Forelimb muscle (tissue), 1 donor: ENCODE measurements around the gene SPCS1. TPM values are rescaled to one million over a fixed set of nuclear protein-coding genes. Genes with fewer than 3 reads are reported as not detected.
"Not testable (repeated sequence)": the region's sequence is repeated elsewhere in the genome, so short reads cannot be mapped to it uniquely, and the experiment has no call there.

ENCODE experiments used
- DNase-seq: peaks from one replicate; pipeline ENCODE4 v3.0.0-alpha.2; 2013; ENCODE audit warnings: low read depth
- polyA plus RNA-seq: library from polyadenylated mRNA; unstranded; fragments of 120-200 nt; gene quantifications from one replicate; pipeline ENCODE4 v1.2.1, GENCODE V29; 2013; ENCODE audit not compliant: insufficient read length

Gene SPCS1
- polyA plus RNA-seq, 1 donor: 76.5 TPM

- no peak for DNase-seq
Measured at GRCh38 chr3:52694528-52695189, 11.2 kb upstream of the SPCS1 start.

GRCh38 chr3:52695798-52696671 is 9.9 kb upstream of the SPCS1 start:
- DNase-seq: no peak

DNA sequence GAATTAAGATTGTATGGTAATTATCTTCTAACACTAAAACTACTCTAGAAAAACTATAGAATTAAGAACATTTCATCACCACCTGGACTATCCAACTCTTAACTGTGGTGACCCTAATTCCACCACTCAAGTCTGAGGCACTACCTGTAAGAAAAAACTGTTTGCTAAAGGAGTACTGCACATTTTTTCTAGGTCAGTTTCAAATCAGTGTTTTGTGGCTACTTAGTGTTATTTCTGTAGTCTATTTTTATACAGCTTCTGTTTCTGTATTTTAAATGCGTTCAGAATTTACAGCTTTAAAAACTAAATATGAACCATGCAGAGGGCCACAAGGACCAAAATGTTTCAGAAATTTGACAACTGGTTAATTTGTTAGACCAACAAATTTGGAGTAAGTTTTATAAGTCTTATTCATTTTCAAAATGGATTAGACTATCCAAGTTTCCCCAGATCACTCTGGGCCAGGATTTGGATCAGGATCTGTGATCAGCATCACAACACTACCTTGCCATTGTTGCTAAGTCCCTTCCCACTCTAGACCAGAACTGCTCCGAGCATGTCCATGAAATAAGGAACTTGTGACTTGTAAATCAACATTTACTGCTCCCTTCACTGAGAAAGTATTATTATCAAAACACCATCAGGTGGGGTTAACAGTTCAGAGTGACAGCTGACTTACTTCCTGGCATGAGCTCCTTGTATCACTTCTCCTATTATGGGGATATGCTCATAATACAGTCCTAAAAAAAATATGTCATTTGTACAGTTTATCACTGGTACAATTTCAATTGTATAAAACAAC is 8.9 kb upstream of the SPCS1 start:
- DNase-seq: no peak

- no peak for DNase-seq
Measured at GRCh38 chr3:52697632-52697965, 8.3 kb upstream of the SPCS1 start.

GRCh38 chr3:52703341-52703740 is 2.6 kb upstream of the SPCS1 start:
- no peak for DNase-seq

- DNase-seq: no peak
Measured at GRCh38 chr3:52704611-52705437, 1.1 kb upstream of the SPCS1 start.

DNA sequence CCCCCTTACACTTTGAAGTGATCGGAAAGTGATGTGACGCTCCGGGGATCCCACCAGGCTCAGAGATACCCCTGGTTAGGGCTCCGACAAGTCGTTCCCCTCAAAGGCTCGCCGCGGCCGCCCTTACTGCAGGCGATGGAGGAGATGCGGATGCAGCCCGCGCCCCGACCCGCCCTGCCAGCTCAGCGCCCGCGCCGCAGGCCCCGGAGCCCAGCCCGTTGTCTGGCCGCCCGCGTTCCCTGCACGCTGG is 543 bp upstream of the SPCS1 start:
- no peak for DNase-seq

DNA sequence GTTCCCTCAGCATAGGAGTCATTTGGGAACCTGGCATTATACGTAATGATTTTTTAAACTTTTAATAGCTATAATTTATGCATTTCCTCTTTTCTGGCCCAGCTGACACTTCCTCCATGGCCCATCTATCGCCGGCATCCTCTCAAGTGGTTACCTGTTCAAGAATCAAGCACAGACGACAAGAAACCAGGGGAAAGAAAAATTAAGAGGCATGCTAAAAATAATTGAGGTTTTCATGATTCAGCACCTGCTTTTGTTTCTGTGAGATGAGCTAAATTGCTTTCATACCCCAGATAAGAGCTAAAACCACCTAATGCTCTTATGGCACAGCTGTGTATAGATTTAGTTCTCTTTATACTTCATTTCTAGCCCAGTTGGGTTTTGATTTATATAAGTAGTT is 1.7 kb downstream of the SPCS1 start:
- DNase-seq: no peak

DNA sequence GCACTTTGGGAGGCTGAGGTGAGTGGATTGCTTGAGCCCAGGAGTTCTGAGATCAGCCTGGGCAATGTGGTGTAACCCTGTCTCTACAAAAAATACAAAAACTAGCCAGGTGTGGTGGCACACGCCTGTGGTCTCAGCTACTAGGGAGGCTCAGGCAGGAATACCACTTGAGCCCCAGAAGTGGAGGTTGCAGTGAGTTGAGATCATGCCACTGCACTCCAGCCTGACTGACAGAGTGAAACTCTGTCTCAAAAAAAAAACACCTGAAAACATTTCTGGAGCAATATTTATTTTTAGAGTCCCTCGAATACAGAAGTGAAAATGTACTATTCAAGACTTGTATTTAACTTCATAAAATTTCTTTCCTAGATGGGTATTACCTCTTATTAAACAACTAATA is 4.6 kb downstream of the SPCS1 start:
- DNase-seq: no peak

GRCh38 chr3:52712291-52713212 is 6.6 kb downstream of the SPCS1 start:
- no peak for DNase-seq

DNA sequence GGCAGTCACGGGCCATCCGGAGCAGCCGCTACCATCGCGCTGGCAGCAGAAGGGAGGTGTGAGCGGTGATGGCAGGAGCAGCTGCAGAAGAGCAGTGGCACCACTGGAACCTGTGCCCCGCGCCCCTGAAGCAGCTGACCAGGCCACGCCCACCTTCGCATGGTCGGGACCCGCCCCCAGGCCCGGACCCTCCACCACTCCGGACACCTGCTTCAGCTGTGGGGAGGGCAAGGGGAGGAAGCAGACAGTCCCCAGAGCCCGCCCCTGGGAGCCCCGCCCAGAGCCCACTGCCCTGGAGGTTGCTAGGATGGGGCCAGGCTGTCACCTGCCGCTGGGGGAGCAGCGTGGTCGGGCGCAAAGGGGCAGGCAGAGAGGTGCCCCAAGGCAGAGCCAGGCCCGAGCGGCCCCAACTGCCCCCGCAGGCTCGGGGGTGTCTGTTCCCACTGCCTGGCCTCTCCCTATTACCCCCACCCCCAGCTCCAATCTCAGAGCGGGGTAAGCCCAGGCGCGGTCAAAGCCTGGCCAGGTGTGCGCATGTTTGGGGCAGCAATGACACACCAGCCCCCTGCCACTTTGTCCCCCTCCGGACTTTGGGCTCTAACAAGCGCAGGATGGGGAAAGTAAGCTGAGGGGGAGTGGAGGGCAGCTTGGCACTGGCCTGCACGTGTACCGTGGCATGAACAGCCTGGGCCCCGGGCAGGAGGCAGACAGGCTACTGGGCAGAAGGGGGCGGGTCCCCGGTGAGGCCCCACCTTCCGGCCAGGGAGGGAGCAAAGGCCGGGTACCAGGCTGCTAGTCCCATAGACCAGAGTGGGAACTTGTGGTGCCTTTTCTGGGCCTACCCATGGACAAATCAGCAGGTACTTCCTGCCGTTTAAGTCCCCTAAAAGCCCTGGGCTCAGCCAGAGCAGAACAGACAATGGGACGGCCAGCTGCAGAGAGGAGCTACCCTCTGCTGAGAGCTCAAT is 8.7 kb downstream of the SPCS1 start:
- DNase-seq: no peak

DNA sequence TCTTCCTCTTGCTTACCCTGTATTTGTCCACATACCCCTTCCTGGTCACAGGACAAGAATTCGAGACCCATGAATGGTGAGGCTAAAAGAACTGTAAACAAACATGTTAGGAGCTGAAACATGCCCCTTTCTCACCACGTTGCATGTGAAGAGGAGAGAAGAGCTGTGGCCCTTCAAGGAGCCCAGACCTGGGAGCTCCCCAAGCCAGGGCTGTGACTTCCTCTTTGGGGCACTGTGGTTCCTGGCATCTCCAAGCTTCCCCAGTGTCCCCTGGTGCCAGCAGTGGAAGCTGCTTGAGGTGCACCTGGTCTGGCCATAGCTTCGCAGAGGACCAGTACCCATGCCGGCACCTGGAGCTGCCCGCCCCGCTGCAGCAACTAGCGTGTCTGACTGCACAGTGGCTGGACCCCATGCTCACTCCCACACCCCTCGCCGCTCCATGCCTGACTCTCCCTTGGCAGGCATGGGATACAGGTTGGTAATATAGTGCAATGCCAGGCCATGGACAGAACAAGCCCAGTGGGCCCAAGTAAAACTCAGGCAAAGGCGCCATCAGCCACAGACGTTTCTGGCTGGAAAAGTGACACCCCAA is 9.9 kb downstream of the SPCS1 start:
- DNase-seq: no peak

DNA sequence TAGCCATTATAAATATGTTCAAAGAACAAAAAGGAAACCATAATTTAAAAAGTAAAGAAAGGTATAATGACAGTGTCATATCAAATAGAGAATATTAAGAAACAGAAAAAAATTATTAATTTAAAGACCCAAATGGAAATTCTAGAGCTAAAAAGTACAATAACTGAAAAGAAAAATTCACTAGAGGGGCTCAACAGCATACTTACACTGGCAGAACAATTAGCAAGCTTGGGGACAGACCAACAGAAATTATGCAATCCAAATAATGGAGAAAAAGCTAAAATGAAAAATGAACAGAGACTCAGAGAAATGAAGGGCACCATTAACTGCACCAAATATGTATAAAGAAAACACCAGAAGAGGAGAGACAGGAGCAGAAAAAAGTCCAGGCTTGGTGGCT is 13.7 kb downstream of the SPCS1 start:
- DNase-seq: no peak

GRCh38 chr3:52721002-52721729 is 15.3 kb downstream of the SPCS1 start:
- DNase-seq: no peak

GRCh38 chr3:52721730-52722008 is 15.8 kb downstream of the SPCS1 start:
- no peak for DNase-seq

- no peak for DNase-seq
Measured at GRCh38 chr3:52722491-52722890, 16.6 kb downstream of the SPCS1 start.

- DNase-seq: no peak
Measured at GRCh38 chr3:52723935-52724334, 18.0 kb downstream of the SPCS1 start.

- DNase-seq: no peak
Measured at GRCh38 chr3:52724511-52724910, 18.6 kb downstream of the SPCS1 start.

GRCh38 chr3:52728753-52729152 is 22.8 kb downstream of the SPCS1 start:
- not testable (repeated sequence) for DNase-seq
